HepG2 (cell line): ENCODE results near the gene ACADS. TPM values are rescaled to one million over a fixed set of nuclear protein-coding genes. Genes with fewer than 3 reads are reported as not detected.

Experiments
- ARNT ChIP-seq: fragments of 450-650 bp; IDR thresholded peaks from 2 replicates; pipeline ENCODE4 v1.6.1; 2017
- BCL6 ChIP-seq: IDR thresholded peaks from 2 replicates; pipeline ENCODE4 v1.6.1; 2016; ENCODE audit warnings: missing genetic modification reagents, missing compliant biosample characterization
- ELK4 ChIP-seq: sonication (generic); formaldehyde crosslinking; IDR thresholded peaks from 2 replicates; pipeline ENCODE4 v1.9.0; 2021; ENCODE audit warnings: missing genetic modification reagents, borderline replicate concordance
- FOXO1 ChIP-seq: sonication (generic); formaldehyde crosslinking; IDR thresholded peaks from 2 replicates; pipeline ENCODE4 v1.4.0; 2020; ENCODE audit warnings: missing genetic modification reagents
- HHEX ChIP-seq: IDR thresholded peaks from 2 replicates; pipeline ENCODE4 v1.6.1; 2016; ENCODE audit warnings: control low read depth
- HIVEP1 ChIP-seq: sonication (generic); formaldehyde crosslinking; IDR thresholded peaks from 2 replicates; pipeline ENCODE4 v1.4.0; 2020; ENCODE audit warnings: mild to moderate bottlenecking, missing genetic modification reagents
- HNRNPK ChIP-seq: fragments of 200-400 bp; formaldehyde crosslinking; IDR thresholded peaks from 2 replicates; pipeline ENCODE4 v1.6.1; 2018; ENCODE audit warnings: low read length, low read depth, moderate library complexity, mild to moderate bottlenecking; ENCODE audit not compliant: poor library complexity, severe bottlenecking
- JUN ChIP-seq: sonication (generic); formaldehyde crosslinking; IDR thresholded peaks from 2 replicates; pipeline ENCODE4 v1.4.0; 2020; ENCODE audit warnings: mild to moderate bottlenecking, missing genetic modification reagents
- JUND ChIP-seq: sonication (generic); formaldehyde crosslinking; IDR thresholded peaks from 2 replicates; pipeline ENCODE4 v1.8.0; 2022; ENCODE audit warnings: mild to moderate bottlenecking, missing genetic modification reagents
- MXD3 ChIP-seq: IDR thresholded peaks from 2 replicates; pipeline ENCODE4 v1.6.1; 2016; ENCODE audit warnings: mild to moderate bottlenecking, missing biosample characterization, missing genetic modification reagents
- MYNN ChIP-seq: sonication (generic); formaldehyde crosslinking; IDR thresholded peaks from 2 replicates; pipeline ENCODE4 v1.4.0; 2020; ENCODE audit warnings: mild to moderate bottlenecking, low read depth, missing genetic modification reagents
- NR2C2 ChIP-seq: sonication (generic); formaldehyde crosslinking; IDR thresholded peaks from 2 replicates; pipeline ENCODE4 v1.4.0; 2020; ENCODE audit warnings: missing genetic modification reagents, mild to moderate bottlenecking, moderate library complexity, borderline replicate concordance
- PAF1 ChIP-seq: IDR thresholded peaks from 2 replicates; pipeline ENCODE4 v1.6.1; 2016; ENCODE audit warnings: missing genetic modification reagents, missing compliant biosample characterization
- PBX2 ChIP-seq: IDR thresholded peaks from 2 replicates; pipeline ENCODE4 v1.6.1; 2016; ENCODE audit warnings: control low read depth
- SCMH1 ChIP-seq: sonication (generic); formaldehyde crosslinking; IDR thresholded peaks from 2 replicates; pipeline ENCODE4 v1.9.0; 2021; ENCODE audit warnings: missing genetic modification reagents, mild to moderate bottlenecking, borderline replicate concordance
- SIN3A ChIP-seq: IDR thresholded peaks from 2 replicates; pipeline ENCODE4 v1.6.1; 2011; ENCODE audit warnings: low read depth, mild to moderate bottlenecking, control low read depth, low read length, borderline replicate concordance
- STAG1 ChIP-seq: sonication (generic); formaldehyde crosslinking; IDR thresholded peaks from 2 replicates; pipeline ENCODE4 v1.4.0; 2020; ENCODE audit warnings: missing genetic modification reagents
- SUZ12 ChIP-seq: fragments of 150-350 bp; IDR thresholded peaks from 2 replicates; pipeline ENCODE4 v1.6.1; 2014; ENCODE audit warnings: low read depth, low read length
- TARDBP ChIP-seq: sonication (generic); formaldehyde crosslinking; IDR thresholded peaks from 2 replicates; pipeline ENCODE4 v1.8.0; 2022; ENCODE audit warnings: mild to moderate bottlenecking, missing genetic modification reagents
- TCF7 ChIP-seq: sonication (generic); IDR thresholded peaks from 2 replicates; pipeline ENCODE4 v1.6.1; 2016; ENCODE audit warnings: antibody characterized with exemption, low read depth
- ZBTB7A ChIP-seq: sonication (generic); formaldehyde crosslinking; IDR thresholded peaks from 2 replicates; pipeline ENCODE4 v1.8.0; 2022; ENCODE audit warnings: mild to moderate bottlenecking, missing genetic modification reagents
- ZFP36L1 ChIP-seq: sonication (generic); formaldehyde crosslinking; IDR thresholded peaks from 2 replicates; pipeline ENCODE4 v1.8.0; 2022; ENCODE audit warnings: mild to moderate bottlenecking, missing genetic modification reagents, moderate library complexity
- ZNF281 ChIP-seq: sonication (generic); formaldehyde crosslinking; IDR thresholded peaks from 2 replicates; pipeline ENCODE4 v1.4.0; 2020; ENCODE audit warnings: missing genetic modification reagents, borderline replicate concordance
- ZNF720 ChIP-seq: sonication (generic); formaldehyde crosslinking; IDR thresholded peaks from 2 replicates; pipeline ENCODE4 v1.4.0; 2020; ENCODE audit warnings: missing genetic modification reagents
- ZNF746 ChIP-seq: sonication (generic); formaldehyde crosslinking; IDR thresholded peaks from 2 replicates; pipeline ENCODE4 v1.8.0; 2022; ENCODE audit warnings: mild to moderate bottlenecking, missing genetic modification reagents
- ZNF841 ChIP-seq: sonication (generic); formaldehyde crosslinking; IDR thresholded peaks from 2 replicates; pipeline ENCODE4 v1.8.1; 2023; ENCODE audit warnings: missing genetic modification reagents, borderline replicate concordance
- ZSCAN31 ChIP-seq: sonication (generic); formaldehyde crosslinking; IDR thresholded peaks from 2 replicates; pipeline ENCODE4 v1.5.0; 2020; ENCODE audit warnings: low read depth, mild to moderate bottlenecking, missing genetic modification reagents
- polyA plus RNA-seq, 8 experiments: library from polyadenylated mRNA; depleted of rRNA in 3 of 8; stranded (reverse) in 7 of 8; unstranded in 1 of 8; fragments of >200 nt; fragmentation: Illumina TruSeq in 4 of 8; extraction: Trizol in 4 of 8; gene quantifications; 2 replicates each; pipeline versions ENCODE4 v1.2.1 to v1.2.3, GENCODE V29; 2011 to 2016; ENCODE audit warnings: low read depth in 4 of 8, missing spikeins in 1 of 8, mixed read lengths in 1 of 8; ENCODE audit not compliant: insufficient read depth in 1 of 8
- total RNA-seq, 5 experiments: library from RNA; depleted of rRNA; stranded (reverse); fragments of >200 nt; fragmentation: Illumina TruSeq; extraction: Trizol; gene quantifications; 2 replicates each; pipeline ENCODE4 v1.2.3, GENCODE V29; 2016; ENCODE audit warnings: low read depth in 1 of 5

Gene ACADS
- total and polyA plus RNA-seq, 2 of the 13 experiments (the other 11 are each of a cell fraction or from before 2014, with no cell fraction given), result 17.4 to 27.7 TPM

- peak; percentile 20; the same call in 1 of the 2 replicates for TF ChIP-seq ZBTB7A (CRISPR knock-in tag)
- no peak for TF ChIP-seq ELK4
- TF ChIP-seq HIVEP1 (CRISPR knock-in tag), result no peak
- TF ChIP-seq PAF1 (CRISPR knock-in tag), result no peak
- TF ChIP-seq ARNT, result no peak
- TF ChIP-seq ZNF720, result no peak
- no peak for TF ChIP-seq ZNF841 (CRISPR knock-in tag)
- no peak for TF ChIP-seq TCF7
- TF ChIP-seq TARDBP (CRISPR knock-in tag), result no peak
- peak; percentile 31; the same call in 1 of the 2 replicates for TF ChIP-seq FOXO1 (CRISPR knock-in tag)
- TF ChIP-seq PBX2, result no peak
- no peak for TF ChIP-seq ZNF281 (CRISPR knock-in tag)
- peak; percentile 79 for TF ChIP-seq HNRNPK
- no peak for TF ChIP-seq SCMH1 (CRISPR knock-in tag)
- no peak for TF ChIP-seq ZFP36L1
- TF ChIP-seq BCL6 (CRISPR knock-in tag), result no peak
- peak; percentile 76; the same call in 1 of the 2 replicates for TF ChIP-seq ZSCAN31 (CRISPR knock-in tag)
- no peak for TF ChIP-seq HHEX (CRISPR knock-in tag)
- TF ChIP-seq NR2C2 (CRISPR knock-in tag), result 0 out of 2 replicates have a peak, but pooled peaks have one; percentile 36
- no peak for TF ChIP-seq JUN (CRISPR knock-in tag)
- no peak for TF ChIP-seq JUND (CRISPR knock-in tag)
- TF ChIP-seq MXD3, result peak; percentile 87
- no peak for TF ChIP-seq SUZ12
- TF ChIP-seq MYNN (CRISPR knock-in tag), result no peak
- TF ChIP-seq SIN3A, result no peak
- no peak for TF ChIP-seq STAG1 (CRISPR knock-in tag)
- 0 out of 2 replicates have a peak, but pooled peaks have one; percentile 40 for TF ChIP-seq ZNF746 (CRISPR knock-in tag)
Observed at GRCh38 chr12:120725659-120726509, at the start of gene ACADS (continued).
